ENCODE results near the gene KIF2C.
A peak's percentile ranks its signal among the peaks of the same experiment; 100 is the strongest.

The KIF2C gene

GRCh38 chr1:44714944-44715571, 24.6 kb upstream of the KIF2C start:
- Histone ChIP-seq H3K4me3 (peak overlapping the region; percentile 32; the same call in 1 of the 2 replicates), H3K36me3 (ENCODE audit: insufficient read depth, low read length) (no peaks in the 10 kb centered on the region), H3K9ac (ENCODE audit: insufficient read length) (no peak overlapping the region), H3K9me3 (ENCODE audit: low read depth, low read length) (no peaks in the 10 kb centered on the region), H3K27ac (no peak overlapping the region)
- DNase-seq (ENCODE audit: low read depth, low spot score): peak; percentile 57
- TF ChIP-seq FOXP2 (optimal IDR thresholded peaks at IDR 0.05; ENCODE audit: control extremely low read depth, extremely low read length, insufficient read depth) (peak; percentile 9), POLR2AphosphoS5 (IDR thresholded peaks at IDR 0.05; ENCODE audit: borderline replicate concordance, low read depth, low read length) (no peak)

- Histone ChIP-seq H3K4me3 (no peak overlapping the region), H3K36me3 (ENCODE audit: insufficient read depth, low read length) (no peaks in the 10 kb centered on the region), H3K9me3 (ENCODE audit: low read depth, low read length) (no peaks in the 10 kb centered on the region), H3K27ac (no peak overlapping the region), H3K9ac (ENCODE audit: insufficient read length) (no peak overlapping the region)
- no peak for DNase-seq (ENCODE audit: low read depth, low spot score)
- no peak for TF ChIP-seq EZH2 (IDR thresholded peaks at IDR 0.05)
- no peak for TF ChIP-seq FOXP2 (optimal IDR thresholded peaks at IDR 0.05; ENCODE audit: control extremely low read depth, extremely low read length, insufficient read depth)
- TF ChIP-seq POLR2AphosphoS5 (IDR thresholded peaks at IDR 0.05; ENCODE audit: borderline replicate concordance, low read depth, low read length): no peak
These were observed 22.5 kb upstream of the KIF2C start for GRCh38 chr1:44717156-44717555.

DNA sequence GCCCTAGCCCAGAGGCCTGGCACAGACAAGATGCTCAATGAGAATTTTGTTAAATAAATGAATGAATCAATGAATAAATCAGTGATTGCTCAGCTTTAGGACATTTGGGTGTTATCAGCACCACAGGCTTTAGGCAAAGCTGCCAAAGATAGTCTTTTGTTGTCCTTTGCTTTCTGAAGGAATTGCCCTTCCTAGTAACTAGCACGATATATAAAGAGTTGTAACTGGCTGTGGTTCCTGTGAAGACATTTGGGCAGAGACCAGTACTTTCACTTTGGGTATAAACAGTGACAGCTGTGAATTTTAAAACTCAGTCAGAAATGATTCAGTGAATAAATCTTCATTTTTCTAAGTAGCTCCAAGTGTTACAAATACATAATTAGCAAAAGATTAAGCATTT, 22.0 kb upstream of the KIF2C start:
- no peaks in the 10 kb centered on the region for H3K9me3 ChIP-seq (ENCODE audit: low read depth, low read length)
- H3K27ac ChIP-seq: no peak overlapping the region
- H3K9ac ChIP-seq (ENCODE audit: insufficient read length): peak overlapping the region; percentile 26
- no peak overlapping the region for H3K4me3 ChIP-seq
- no peaks in the 10 kb centered on the region for H3K36me3 ChIP-seq (ENCODE audit: insufficient read depth, low read length)
- TF ChIP-seq FOXP2 (optimal IDR thresholded peaks at IDR 0.05; ENCODE audit: control extremely low read depth, extremely low read length, insufficient read depth) (no peak), EZH2 (IDR thresholded peaks at IDR 0.05) (no peak), POLR2AphosphoS5 (IDR thresholded peaks at IDR 0.05; ENCODE audit: borderline replicate concordance, low read depth, low read length) (no peak)
- no peak for DNase-seq (ENCODE audit: low read depth, low spot score)

GRCh38 chr1:44718091-44718490, 21.5 kb upstream of the KIF2C start:
- no peaks in the 10 kb centered on the region for H3K36me3 ChIP-seq (ENCODE audit: insufficient read depth, low read length)
- no peak overlapping the region for H3K4me3 ChIP-seq
- no peaks in the 10 kb centered on the region for H3K9me3 ChIP-seq (ENCODE audit: low read depth, low read length)
- H3K9ac ChIP-seq (ENCODE audit: insufficient read length): peak overlapping the region; percentile 26
- no peak for DNase-seq (ENCODE audit: low read depth, low spot score)
- TF ChIP-seq EZH2 (IDR thresholded peaks at IDR 0.05): no peak
- TF ChIP-seq POLR2AphosphoS5 (IDR thresholded peaks at IDR 0.05; ENCODE audit: borderline replicate concordance, low read depth, low read length): no peak
- no peak for TF ChIP-seq FOXP2 (optimal IDR thresholded peaks at IDR 0.05; ENCODE audit: control extremely low read depth, extremely low read length, insufficient read depth)
- no peak overlapping the region for H3K27ac ChIP-seq

DNA sequence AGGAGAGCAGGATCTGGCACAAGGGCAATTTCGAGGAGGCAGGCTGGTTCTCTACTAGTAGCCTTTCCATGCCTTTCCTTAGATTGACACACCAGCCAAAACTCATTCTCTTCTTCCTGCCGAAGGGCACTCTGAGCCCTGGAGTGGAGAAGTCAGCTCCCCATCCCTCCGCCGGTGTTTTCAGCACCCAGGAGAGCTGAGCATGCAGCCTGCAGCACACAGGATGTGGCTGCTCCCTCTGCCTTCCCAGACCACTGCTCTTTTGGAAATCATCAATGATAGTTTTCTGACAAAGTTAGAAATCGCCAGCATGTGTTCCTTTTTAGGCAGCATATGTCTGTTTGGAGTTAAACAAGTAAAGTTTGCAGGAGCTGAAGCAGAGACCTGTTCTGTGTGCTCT, 20.3 kb upstream of the KIF2C start:
- no peak overlapping the region for H3K4me3 ChIP-seq
- TF ChIP-seq POLR2AphosphoS5 (IDR thresholded peaks at IDR 0.05; ENCODE audit: borderline replicate concordance, low read depth, low read length) (no peak), EZH2 (IDR thresholded peaks at IDR 0.05) (no peak), FOXP2 (optimal IDR thresholded peaks at IDR 0.05; ENCODE audit: control extremely low read depth, extremely low read length, insufficient read depth) (no peak)
- no peaks in the 10 kb centered on the region for H3K36me3 ChIP-seq (ENCODE audit: insufficient read depth, low read length)
- H3K27ac ChIP-seq: no peak overlapping the region
- H3K9me3 ChIP-seq (ENCODE audit: low read depth, low read length): no peaks in the 10 kb centered on the region
- no peak overlapping the region for H3K9ac ChIP-seq (ENCODE audit: insufficient read length)
- no peak for DNase-seq (ENCODE audit: low read depth, low spot score)

GRCh38 chr1:44720281-44720680, 19.4 kb upstream of the KIF2C start:
- no peak overlapping the region for H3K27ac ChIP-seq
- H3K4me3 ChIP-seq: no peak overlapping the region

DNA sequence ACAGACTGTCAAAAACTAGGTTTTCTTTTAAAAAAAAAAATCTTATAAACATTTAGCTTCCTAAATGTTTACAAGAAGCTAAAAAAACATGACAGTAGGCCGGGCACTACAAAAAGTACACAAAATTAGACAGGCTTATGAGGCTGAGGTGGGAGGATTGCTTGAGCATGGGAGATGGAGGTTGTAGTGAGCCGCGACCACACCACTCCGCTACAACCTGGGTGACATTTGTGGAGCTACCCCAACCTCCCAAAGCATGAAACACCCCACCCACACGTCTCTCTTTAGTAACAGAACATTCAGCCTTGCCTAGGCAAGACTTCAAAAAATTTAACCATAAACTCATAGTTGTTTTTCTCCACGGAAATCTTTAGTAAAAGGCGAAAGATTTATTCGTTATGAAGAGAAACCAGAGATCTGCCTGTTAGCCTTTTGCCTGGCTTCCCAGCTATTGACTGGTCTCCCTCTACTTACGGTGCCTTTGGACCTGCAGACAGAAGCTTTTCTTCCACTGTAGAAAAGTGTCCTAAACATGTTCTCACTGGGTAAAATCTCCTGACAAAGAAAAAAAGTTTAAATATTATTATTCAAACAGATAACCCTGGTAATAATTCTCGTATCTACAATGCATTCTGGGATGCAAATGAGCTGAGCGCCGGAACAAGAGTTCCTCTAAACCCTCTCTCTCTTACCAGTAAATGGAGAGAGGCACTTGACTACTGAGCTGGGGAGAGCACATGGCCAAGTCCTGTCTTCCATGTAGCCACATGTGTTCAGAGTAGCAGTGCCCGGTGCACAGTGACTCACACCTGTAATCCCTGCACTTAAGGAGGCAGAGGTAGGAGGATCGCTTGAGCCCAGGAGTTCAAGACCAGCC, 17.9 kb upstream of the KIF2C start:
- no peaks in the 10 kb centered on the region for H3K36me3 ChIP-seq (ENCODE audit: insufficient read depth, low read length)
- peak overlapping the region; percentile 89 for H3K9ac ChIP-seq (ENCODE audit: insufficient read length)
- peak overlapping the region; percentile 40 for H3K4me3 ChIP-seq
- peak overlapping the region; percentile 99 for H3K27ac ChIP-seq
- TF ChIP-seq FOXP2 (optimal IDR thresholded peaks at IDR 0.05; ENCODE audit: control extremely low read depth, extremely low read length, insufficient read depth): peak; percentile 97
- TF ChIP-seq POLR2AphosphoS5 (IDR thresholded peaks at IDR 0.05; ENCODE audit: borderline replicate concordance, low read depth, low read length): peak; percentile 100
- TF ChIP-seq EZH2 (IDR thresholded peaks at IDR 0.05): no peak
- DNase-seq (ENCODE audit: low read depth, low spot score): peak; percentile 98
- H3K9me3 ChIP-seq (ENCODE audit: low read depth, low read length): no peaks in the 10 kb centered on the region

More at GRCh38 chr1:44720281-44720680, 19.4 kb upstream of the KIF2C start:
- H3K9me3 ChIP-seq (ENCODE audit: low read depth, low read length): no peaks in the 10 kb centered on the region
- TF ChIP-seq POLR2AphosphoS5 (IDR thresholded peaks at IDR 0.05; ENCODE audit: borderline replicate concordance, low read depth, low read length) (no peak), FOXP2 (optimal IDR thresholded peaks at IDR 0.05; ENCODE audit: control extremely low read depth, extremely low read length, insufficient read depth) (no peak), EZH2 (IDR thresholded peaks at IDR 0.05) (no peak)
- H3K9ac ChIP-seq (ENCODE audit: insufficient read length): no peak overlapping the region
- no peaks in the 10 kb centered on the region for H3K36me3 ChIP-seq (ENCODE audit: insufficient read depth, low read length)
- DNase-seq (ENCODE audit: low read depth, low spot score): no peak

DNA sequence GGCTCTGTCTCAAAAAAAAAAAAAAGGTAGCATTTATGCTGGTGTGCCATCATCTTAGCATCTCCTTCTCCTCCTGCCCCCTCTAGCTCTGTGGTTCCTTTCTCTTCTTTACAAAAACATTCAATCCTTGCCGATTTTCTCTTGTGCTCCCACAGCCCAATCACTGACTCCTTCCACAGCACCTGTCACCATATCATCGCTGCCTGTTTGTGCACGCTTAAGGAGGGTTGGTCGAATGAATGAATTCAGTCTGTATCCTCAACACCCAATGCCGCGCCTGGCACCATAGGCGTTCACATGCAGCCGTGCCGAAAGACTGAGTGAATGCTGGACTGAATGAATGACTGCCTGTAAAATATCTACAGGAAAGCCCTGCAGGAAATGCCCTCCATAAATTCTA, 16.6 kb upstream of the KIF2C start:
- Histone ChIP-seq H3K9ac (ENCODE audit: insufficient read length) (no peak overlapping the region), H3K36me3 (ENCODE audit: insufficient read depth, low read length) (no peaks in the 10 kb centered on the region), H3K27ac (peak overlapping the region; percentile 54; the same call in 1 of the 2 replicates), H3K9me3 (ENCODE audit: low read depth, low read length) (no peaks in the 10 kb centered on the region), H3K4me3 (no peak overlapping the region)
- no peak for TF ChIP-seq POLR2AphosphoS5 (IDR thresholded peaks at IDR 0.05; ENCODE audit: borderline replicate concordance, low read depth, low read length)
- no peak for TF ChIP-seq EZH2 (IDR thresholded peaks at IDR 0.05)
- TF ChIP-seq FOXP2 (optimal IDR thresholded peaks at IDR 0.05; ENCODE audit: control extremely low read depth, extremely low read length, insufficient read depth): no peak
- DNase-seq (ENCODE audit: low read depth, low spot score): no peak

Data from SK-N-MC (cell line).